Measurements from ENCODE around the gene MEX3D.

GRCh38 chr19:1526979-1527649, 41.0 kb downstream of the MEX3D start:
- TF ChIP-seq PATZ1 (CRISPR knock-in tag; IDR thresholded peaks at IDR 0.05; ENCODE audit: borderline replicate concordance) = no peak
- no peak for TF ChIP-seq OSR1 (CRISPR knock-in tag; IDR thresholded peaks at IDR 0.05)
- no peak for TF ChIP-seq CSRNP3 (CRISPR knock-in tag; IDR thresholded peaks at IDR 0.05)
- TF ChIP-seq POU6F1 (CRISPR knock-in tag; IDR thresholded peaks at IDR 0.05; ENCODE audit: borderline replicate concordance, low read depth) = no peak
- no peak for TF ChIP-seq ISL1 (CRISPR knock-in tag; IDR thresholded peaks at IDR 0.05)
